Neural cell (in vitro differentiated cells): ENCODE measurements around the gene BAX. TPM values are rescaled to one million over a fixed set of nuclear protein-coding genes. Genes with fewer than 3 reads are reported as not detected.

Experiments used
- H2AFZ ChIP-seq: fragments of 200-600, 300-800 bp; sonication (generic), shearing (Covaris generic); 2 replicates; pipeline ENCODE4 v1.6.0; 2014; ENCODE audit warnings: low read depth, mild to moderate bottlenecking, antibody characterized with exemption, low read length, moderate library complexity
- H3F3A ChIP-seq: fragments of 200-600 bp; shearing (Covaris generic); 2 replicates; pipeline ENCODE4 v1.6.1; 2016; ENCODE audit warnings: mild to moderate bottlenecking, moderate library complexity, mixed read lengths, antibody characterized with exemption, low read length; ENCODE audit not compliant: insufficient read depth, poor library complexity, severe bottlenecking
- H3K27ac ChIP-seq: fragments of 200-600, 300-800 bp; sonication (generic), shearing (Covaris generic); 2 replicates; pipeline ENCODE4 v1.5.1; 2014; ENCODE audit warnings: mild to moderate bottlenecking, low read length, moderate library complexity
- H3K27me3 ChIP-seq: fragments of 300-800, 200-600 bp; sonication (generic), shearing (Covaris generic); 2 replicates; pipeline ENCODE4 v1.6.0; 2014; ENCODE audit warnings: mild to moderate bottlenecking, low read depth, low read length, moderate library complexity; ENCODE audit not compliant: insufficient read depth
- H3K36me3 ChIP-seq: fragments of 300-800, 200-600 bp; sonication (generic), shearing (Covaris generic); 2 replicates; pipeline ENCODE4 v1.5.1; 2014; ENCODE audit warnings: mild to moderate bottlenecking, antibody characterized with exemption, low read length, moderate library complexity; ENCODE audit not compliant: insufficient read depth
- H3K4me2 ChIP-seq: fragments of 300-800, 200-600 bp; sonication (generic), shearing (Covaris generic); 2 replicates; pipeline ENCODE4 v1.6.0; 2014; ENCODE audit warnings: mild to moderate bottlenecking, low read length
- H3K4me3 ChIP-seq: fragments of 300-800, 200-600 bp; sonication (generic), shearing (Covaris generic); 2 replicates; pipeline ENCODE4 v1.5.1; 2014; ENCODE audit warnings: mild to moderate bottlenecking, low read length, moderate library complexity
- H3K79me2 ChIP-seq: fragments of 200-600 bp; shearing (Covaris generic); replicated peaks from 2 replicates; pipeline ENCODE4 v1.6.0; 2014; ENCODE audit warnings: mild to moderate bottlenecking, low read length, moderate library complexity; ENCODE audit not compliant: insufficient read depth
- H3K9ac ChIP-seq: fragments of 300-800, 200-600 bp; sonication (generic), shearing (Covaris generic); 2 replicates; pipeline ENCODE4 v1.6.1; 2016; ENCODE audit warnings: mild to moderate bottlenecking, low read length, mixed read lengths
- H3K9me2 ChIP-seq: fragments of 200-600 bp; shearing (Covaris generic); 2 replicates; pipeline ENCODE4 v1.6.1; 2016; ENCODE audit warnings: mild to moderate bottlenecking, low read length, mixed read lengths; ENCODE audit not compliant: insufficient read depth
- H3K9me3 ChIP-seq: fragments of 200-600, 300-800 bp; sonication (generic), shearing (Covaris generic); 2 replicates; pipeline ENCODE4 v1.6.1; 2016; ENCODE audit warnings: mild to moderate bottlenecking, mixed run types, low read length, moderate library complexity, mixed read lengths
- H4K20me1 ChIP-seq: fragments of 200-600 bp; shearing (Covaris generic); 2 replicates; pipeline ENCODE4 v1.6.1; 2016; ENCODE audit warnings: mild to moderate bottlenecking, mixed run types; ENCODE audit not compliant: insufficient read depth
- CTCF ChIP-seq: fragments of 450-650 bp; IDR thresholded peaks from 2 replicates; pipeline ENCODE4 v1.5.1; 2014; ENCODE audit warnings: antibody characterized with exemption, mild to moderate bottlenecking, moderate library complexity; ENCODE audit not compliant: poor library complexity, severe bottlenecking
- EP300 ChIP-seq: fragments of 450-650 bp; conservative IDR thresholded peaks from 2 replicates; pipeline ENCODE4 v1.6.1; 2014; ENCODE audit warnings: antibody characterized with exemption, mild to moderate bottlenecking, moderate library complexity; ENCODE audit not compliant: poor library complexity, severe bottlenecking
- EZH2 ChIP-seq: fragments of 200-600, 300-800 bp; shearing (Covaris generic), sonication (generic); IDR thresholded peaks from 2 replicates; pipeline ENCODE4 v1.6.1; 2014; ENCODE audit warnings: antibody characterized with exemption, low read length, borderline replicate concordance, mild to moderate bottlenecking; ENCODE audit not compliant: insufficient read depth, poor library complexity, severe bottlenecking
- MXI1 ChIP-seq: fragments of 450-650 bp; conservative IDR thresholded peaks from 2 replicates; pipeline ENCODE4 v1.6.1; 2014; ENCODE audit warnings: antibody characterized with exemption, mild to moderate bottlenecking; ENCODE audit not compliant: poor library complexity, severe bottlenecking
- POLR2AphosphoS5 ChIP-seq: IDR thresholded peaks from 2 replicates; pipeline ENCODE4 v1.6.1; 2012
- RAD21 ChIP-seq: fragments of 450-650 bp; conservative IDR thresholded peaks from 2 replicates; pipeline ENCODE4 v1.6.1; 2014; ENCODE audit warnings: antibody characterized with exemption, mild to moderate bottlenecking, moderate library complexity
- REST ChIP-seq: IDR thresholded peaks from 2 replicates; pipeline ENCODE4 v1.6.1; 2012; ENCODE audit warnings: borderline replicate concordance
- SMC3 ChIP-seq: fragments of 450-650 bp; conservative IDR thresholded peaks from 2 replicates; pipeline ENCODE4 v1.6.1; 2014; ENCODE audit warnings: antibody characterized with exemption, mild to moderate bottlenecking, moderate library complexity; ENCODE audit not compliant: poor library complexity
- TAF1 ChIP-seq: IDR thresholded peaks from 2 replicates; pipeline ENCODE4 v1.6.1; 2012; ENCODE audit warnings: low read depth
- polyA plus RNA-seq: library from polyadenylated mRNA; depleted of rRNA; stranded (reverse); fragments of >200 nt; gene quantifications from 2 replicates; pipeline ENCODE4 v1.2.3, GENCODE V29; 2014

The BAX gene
- polyA plus RNA-seq, 1 donor from 2014 or later: 71.9 TPM

- no peaks in the 10 kb centered on the region for H3K9me3 ChIP-seq
- no peaks in the 10 kb centered on the region for H3K27me3 ChIP-seq
- no peak overlapping the region for H3K27ac ChIP-seq
- H4K20me1 ChIP-seq: no peaks in the 10 kb centered on the region
- H3F3A ChIP-seq: no peaks in the 10 kb centered on the region
- no peak overlapping the region for H2AFZ ChIP-seq
- H3K36me3 ChIP-seq: no peaks in the 10 kb centered on the region
- TF ChIP-seq MXI1 (no peak), TAF1 (no peak), CTCF (peak; percentile 62), EZH2 (no peak), RAD21 (peak; percentile 50), POLR2AphosphoS5 (no peak), REST (no peak), EP300 (no peak), SMC3 (peak; percentile 32)
- H3K4me2 ChIP-seq: no peak overlapping the region
- H3K4me3 ChIP-seq: no peak overlapping the region
- H3K79me2 ChIP-seq: peaks cover 9% of the 10 kb centered on the region
- H3K9me2 ChIP-seq: no peaks in the 10 kb centered on the region
- H3K9ac ChIP-seq: no peak overlapping the region
Observed at GRCh38 chr19:48999481-49000325, 45.0 kb downstream of the BAX start.

GRCh38 chr19:49004133-49004532 is 49.5 kb downstream of the BAX start:
- Histone ChIP-seq H3K9me2 (no peaks in the 10 kb centered on the region), H4K20me1 (no peaks in the 10 kb centered on the region), H3K9me3 (no peaks in the 10 kb centered on the region), H2AFZ (no peak overlapping the region), H3K79me2 (no peaks in the 10 kb centered on the region), H3K4me2 (no peak overlapping the region), H3K36me3 (no peaks in the 10 kb centered on the region), H3K9ac (no peak overlapping the region), H3K27me3 (no peaks in the 10 kb centered on the region), H3K4me3 (no peak overlapping the region), H3F3A (no peaks in the 10 kb centered on the region), H3K27ac (no peak overlapping the region)
- TF ChIP-seq POLR2AphosphoS5 (no peak), SMC3 (no peak), RAD21 (no peak), CTCF (no peak), REST (no peak), TAF1 (no peak), EZH2 (no peak), EP300 (no peak), MXI1 (no peak)
